H1 (cell line): ENCODE results near the gene CNNM3.

Source experiments
- CHD1 ChIP-seq: IDR thresholded peaks from 2 replicates; pipeline ENCODE4 v1.6.1; 2012; ENCODE audit warnings: low read depth, low read length, improper control_type of control experiment
- CHD2 ChIP-seq: IDR thresholded peaks from 2 replicates; pipeline ENCODE4 v1.6.1; 2012; ENCODE audit warnings: low read length, improper control_type of control experiment
- CTBP2 ChIP-seq: IDR thresholded peaks from 2 replicates; pipeline ENCODE4 v1.7.0; 2011; ENCODE audit warnings: borderline replicate concordance, mild to moderate bottlenecking, moderate library complexity, mixed read lengths, low read length; ENCODE audit not compliant: insufficient read depth, insufficient read length
- EP300 ChIP-seq, 2 experiments: IDR thresholded peaks; 1 replicate in 1 of 2; 2 replicates in 1 of 2; pipeline ENCODE4 v1.6.1; 2011 to 2012; ENCODE audit warnings: low read depth in 2 of 2, low read length in 2 of 2, mild to moderate bottlenecking in 2 of 2, borderline replicate concordance in 1 of 2, inconsistent platforms in 1 of 2, moderate library complexity in 1 of 2
- MAFK ChIP-seq: IDR thresholded peaks from 2 replicates; pipeline ENCODE4 v1.6.1; 2012; ENCODE audit warnings: low read depth, mild to moderate bottlenecking, improper control_type of control experiment, low read length
- PHF8 ChIP-seq: fragments of 200-600 bp; sonication (generic); conservative IDR thresholded peaks from 2 replicates; pipeline ENCODE4 v1.7.1; 2012; ENCODE audit warnings: low read depth, mild to moderate bottlenecking, inconsistent platforms, low read length, moderate library complexity
- POLR2A ChIP-seq, 2 experiments: IDR thresholded peaks; 1 replicate in 1 of 2; 2 replicates in 1 of 2; pipeline ENCODE4 v1.6.1; 2011; ENCODE audit warnings: low read depth in 2 of 2, low read length in 2 of 2, mild to moderate bottlenecking in 2 of 2; ENCODE audit errors: control extremely low read depth in 1 of 2
- RFX5 ChIP-seq: IDR thresholded peaks from 2 replicates; pipeline ENCODE4 v1.6.1; 2011; ENCODE audit warnings: low read depth, low read length, improper control_type of control experiment, borderline replicate concordance
- RNF2 ChIP-seq: fragments of 200-900, 300-1000 bp; sonication (generic); IDR thresholded peaks from 2 replicates; pipeline ENCODE4 v1.7.1; 2016; ENCODE audit warnings: borderline replicate concordance, low read depth, mild to moderate bottlenecking, antibody characterized with exemption, low read length; ENCODE audit not compliant: poor library complexity, severe bottlenecking; ENCODE audit errors: missing control alignments
- SIRT6 ChIP-seq: IDR thresholded peaks from one replicate; pipeline ENCODE4 v1.7.1; 2012; ENCODE audit warnings: low read length, inconsistent platforms
- SIX5 ChIP-seq: IDR thresholded peaks from 2 replicates; pipeline ENCODE4 v1.6.1; 2011; ENCODE audit warnings: mild to moderate bottlenecking, low read depth, low read length
- TAF1 ChIP-seq: IDR thresholded peaks from 2 replicates; pipeline ENCODE4 v1.6.1; 2011; ENCODE audit warnings: mild to moderate bottlenecking, low read depth, low read length
- TF ChIP-seq, protein P1 (sequence below): IDR thresholded peaks from 2 replicates; pipeline ENCODE4 v1.6.1; 2011; ENCODE audit warnings: low read depth, mild to moderate bottlenecking, low read length; ENCODE audit not compliant: insufficient read depth
- TF ChIP-seq, protein P2 (sequence below), 3 experiments: IDR thresholded peaks; 1 replicate in 2 of 3; 2 replicates in 1 of 3; pipeline versions ENCODE4 v1.5.1 to v1.6.1; 2011; ENCODE audit warnings: low read length in 3 of 3, mild to moderate bottlenecking in 3 of 3, inconsistent platforms in 2 of 3, low read depth in 1 of 3, moderate library complexity in 1 of 3; ENCODE audit not compliant: insufficient read depth in 1 of 3; ENCODE audit errors: control extremely low read depth in 1 of 3

DNA sequence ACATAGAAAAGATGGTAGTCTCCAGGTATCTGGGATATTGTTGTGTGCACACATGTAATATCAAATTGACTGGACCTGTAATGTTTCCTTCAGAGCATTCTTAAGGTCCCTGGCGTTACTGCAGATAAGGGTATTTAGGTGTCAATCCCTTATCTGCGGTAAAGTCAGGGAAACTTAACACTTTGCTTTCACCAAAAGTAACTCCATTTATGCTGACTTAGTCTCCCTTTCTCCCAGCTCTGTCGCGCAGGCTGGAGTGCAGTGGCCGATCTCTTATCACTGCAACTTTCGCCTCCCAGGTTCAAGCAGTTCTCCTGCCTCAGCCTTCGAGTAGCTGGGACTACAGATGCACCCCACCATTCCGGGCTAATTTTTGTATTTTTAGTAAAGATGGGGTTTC, 1.8 kb downstream of the CNNM3 start:
- no peak for TF ChIP-seq PHF8
- TF ChIP-seq SIRT6, result no peak
- no peak for TF ChIP-seq RNF2
- TF ChIP-seq, protein P1, sequence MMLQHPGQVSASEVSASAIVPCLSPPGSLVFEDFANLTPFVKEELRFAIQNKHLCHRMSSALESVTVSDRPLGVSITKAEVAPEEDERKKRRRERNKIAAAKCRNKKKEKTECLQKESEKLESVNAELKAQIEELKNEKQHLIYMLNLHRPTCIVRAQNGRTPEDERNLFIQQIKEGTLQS, result no peak
- TF ChIP-seq, protein P2, sequence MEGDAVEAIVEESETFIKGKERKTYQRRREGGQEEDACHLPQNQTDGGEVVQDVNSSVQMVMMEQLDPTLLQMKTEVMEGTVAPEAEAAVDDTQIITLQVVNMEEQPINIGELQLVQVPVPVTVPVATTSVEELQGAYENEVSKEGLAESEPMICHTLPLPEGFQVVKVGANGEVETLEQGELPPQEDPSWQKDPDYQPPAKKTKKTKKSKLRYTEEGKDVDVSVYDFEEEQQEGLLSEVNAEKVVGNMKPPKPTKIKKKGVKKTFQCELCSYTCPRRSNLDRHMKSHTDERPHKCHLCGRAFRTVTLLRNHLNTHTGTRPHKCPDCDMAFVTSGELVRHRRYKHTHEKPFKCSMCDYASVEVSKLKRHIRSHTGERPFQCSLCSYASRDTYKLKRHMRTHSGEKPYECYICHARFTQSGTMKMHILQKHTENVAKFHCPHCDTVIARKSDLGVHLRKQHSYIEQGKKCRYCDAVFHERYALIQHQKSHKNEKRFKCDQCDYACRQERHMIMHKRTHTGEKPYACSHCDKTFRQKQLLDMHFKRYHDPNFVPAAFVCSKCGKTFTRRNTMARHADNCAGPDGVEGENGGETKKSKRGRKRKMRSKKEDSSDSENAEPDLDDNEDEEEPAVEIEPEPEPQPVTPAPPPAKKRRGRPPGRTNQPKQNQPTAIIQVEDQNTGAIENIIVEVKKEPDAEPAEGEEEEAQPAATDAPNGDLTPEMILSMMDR (IDR thresholded peaks at IDR 0.05; ENCODE audit: control extremely low read depth in 1 of 3, insufficient read depth in 1 of 3, low read depth in 1 of 3, low read length in 3 of 3), result no peak
- no peak for TF ChIP-seq MAFK
- TF ChIP-seq SIX5, result no peak
- TF ChIP-seq CTBP2, result no peak
- TF ChIP-seq RFX5, result no peak
- TF ChIP-seq POLR2A (IDR thresholded peaks at IDR 0.05; ENCODE audit: control extremely low read depth in 1 of 2, low read depth in 2 of 2, low read length in 2 of 2), result no peak
- no peak for TF ChIP-seq TAF1
- no peak for TF ChIP-seq CHD2
- TF ChIP-seq EP300 (IDR thresholded peaks at IDR 0.05; ENCODE audit: borderline replicate concordance in 1 of 2, low read depth in 2 of 2, low read length in 2 of 2), result no peak
- no peak for TF ChIP-seq CHD1
